Epithelial cell of proximal tubule (primary cell): ENCODE data around the gene USP32. TPM values are rescaled to one million over a fixed set of nuclear protein-coding genes. Genes with fewer than 3 reads are reported as not detected.

Source experiments
- DNase-seq: peaks from one replicate; pipeline ENCODE4 v3.0.0-alpha.2; 2011; ENCODE audit warnings: low read depth
- H3K4me3 ChIP-seq: 2 replicates; pipeline ENCODE4 v1.5.1; 2011; ENCODE audit warnings: low read depth, mild to moderate bottlenecking, low read length
- total RNA-seq: library from RNA; depleted of rRNA; stranded (reverse); fragments of >200 nt; gene quantifications from 2 replicates; pipeline ENCODE4 v1.2.3, GENCODE V29; 2015
- TF ChIP-seq, protein P1 (sequence below): conservative IDR thresholded peaks from 2 replicates; pipeline ENCODE4 v1.5.1; 2012; ENCODE audit warnings: low read depth, mild to moderate bottlenecking, low read length

The USP32 gene
- total RNA-seq, 1 donor from 2014 or later: 18.7 TPM

DNA sequence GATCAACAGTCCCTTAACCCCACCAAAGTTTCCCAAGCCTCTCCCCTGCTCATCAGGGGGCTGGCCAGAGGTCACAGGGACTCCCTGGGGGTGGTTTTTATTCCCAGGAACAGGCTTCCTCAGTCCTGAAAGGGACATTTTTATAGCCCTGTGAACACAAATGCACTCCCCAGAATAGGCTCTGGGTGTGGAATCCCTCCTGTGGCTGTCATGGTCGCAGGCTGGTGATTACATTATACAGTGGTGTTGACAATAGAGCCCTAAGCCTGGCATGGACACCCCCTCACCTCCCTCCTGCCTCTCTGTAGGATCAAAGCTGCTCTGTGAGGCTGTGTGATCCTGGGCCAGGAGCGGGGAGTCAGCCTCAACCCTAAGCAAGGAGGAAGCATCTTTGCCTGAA is 243.6 kb downstream of the USP32 start:
- no peak for DNase-seq
- TF ChIP-seq, protein P1, sequence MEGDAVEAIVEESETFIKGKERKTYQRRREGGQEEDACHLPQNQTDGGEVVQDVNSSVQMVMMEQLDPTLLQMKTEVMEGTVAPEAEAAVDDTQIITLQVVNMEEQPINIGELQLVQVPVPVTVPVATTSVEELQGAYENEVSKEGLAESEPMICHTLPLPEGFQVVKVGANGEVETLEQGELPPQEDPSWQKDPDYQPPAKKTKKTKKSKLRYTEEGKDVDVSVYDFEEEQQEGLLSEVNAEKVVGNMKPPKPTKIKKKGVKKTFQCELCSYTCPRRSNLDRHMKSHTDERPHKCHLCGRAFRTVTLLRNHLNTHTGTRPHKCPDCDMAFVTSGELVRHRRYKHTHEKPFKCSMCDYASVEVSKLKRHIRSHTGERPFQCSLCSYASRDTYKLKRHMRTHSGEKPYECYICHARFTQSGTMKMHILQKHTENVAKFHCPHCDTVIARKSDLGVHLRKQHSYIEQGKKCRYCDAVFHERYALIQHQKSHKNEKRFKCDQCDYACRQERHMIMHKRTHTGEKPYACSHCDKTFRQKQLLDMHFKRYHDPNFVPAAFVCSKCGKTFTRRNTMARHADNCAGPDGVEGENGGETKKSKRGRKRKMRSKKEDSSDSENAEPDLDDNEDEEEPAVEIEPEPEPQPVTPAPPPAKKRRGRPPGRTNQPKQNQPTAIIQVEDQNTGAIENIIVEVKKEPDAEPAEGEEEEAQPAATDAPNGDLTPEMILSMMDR: no peak
- no peak overlapping the region for H3K4me3 ChIP-seq

DNA sequence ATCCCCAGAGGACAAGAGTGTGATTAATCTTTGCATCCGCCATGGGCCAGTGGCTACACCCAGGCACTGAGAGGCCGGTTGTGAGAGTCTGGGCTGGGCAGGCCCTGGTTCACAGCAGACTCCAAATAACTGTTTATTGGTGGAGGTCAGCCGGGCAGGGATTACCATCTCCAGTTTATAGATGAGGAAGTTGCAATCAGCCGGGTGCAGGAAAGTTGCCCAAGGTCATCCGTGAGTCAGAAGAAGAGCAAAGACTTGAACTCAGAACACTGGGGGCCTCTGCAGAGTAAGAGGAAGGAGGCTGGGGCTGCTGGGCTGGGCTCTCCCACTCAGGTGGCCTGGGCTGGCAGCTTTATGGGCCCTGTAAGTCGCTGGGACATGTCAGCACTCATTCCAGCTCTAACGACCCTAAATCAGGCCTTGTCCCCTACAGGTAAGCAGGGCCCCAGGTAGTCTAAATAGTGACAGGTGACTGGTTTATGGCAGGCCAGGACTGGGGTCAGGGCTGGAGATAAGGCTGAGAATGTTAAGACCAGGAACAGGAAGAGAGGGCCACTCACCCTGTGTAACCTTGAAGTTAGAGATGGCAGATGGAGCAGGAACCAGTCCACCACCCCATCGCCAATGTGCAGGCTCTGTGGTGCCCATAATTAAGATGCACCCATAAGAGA is 244.2 kb downstream of the USP32 start:
- TF ChIP-seq, protein P1: no peak
- H3K4me3 ChIP-seq: no peak overlapping the region
- no peak for DNase-seq

DNA sequence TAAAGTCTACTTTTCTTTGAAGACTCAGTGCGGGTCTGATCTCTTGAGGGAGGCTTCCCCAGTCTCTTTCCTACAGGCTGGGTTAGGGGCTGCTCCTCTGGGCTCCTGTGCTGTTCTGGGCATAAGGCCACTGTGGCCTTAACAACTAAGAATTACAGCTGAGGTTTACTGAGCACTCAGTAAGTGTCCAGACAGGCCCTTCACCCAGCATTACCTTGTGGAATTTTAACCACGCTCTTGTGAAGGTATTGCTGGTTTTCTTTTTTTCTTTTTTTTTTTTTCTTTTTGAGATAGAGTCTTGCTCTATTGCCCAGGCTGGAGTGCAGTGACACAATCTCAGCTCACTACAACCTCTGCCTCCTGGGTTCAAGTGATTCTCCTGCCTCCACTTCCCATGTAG is 245.7 kb downstream of the USP32 start:
- no peak for DNase-seq
- no peak overlapping the region for H3K4me3 ChIP-seq
- TF ChIP-seq, protein P1: no peak

DNA sequence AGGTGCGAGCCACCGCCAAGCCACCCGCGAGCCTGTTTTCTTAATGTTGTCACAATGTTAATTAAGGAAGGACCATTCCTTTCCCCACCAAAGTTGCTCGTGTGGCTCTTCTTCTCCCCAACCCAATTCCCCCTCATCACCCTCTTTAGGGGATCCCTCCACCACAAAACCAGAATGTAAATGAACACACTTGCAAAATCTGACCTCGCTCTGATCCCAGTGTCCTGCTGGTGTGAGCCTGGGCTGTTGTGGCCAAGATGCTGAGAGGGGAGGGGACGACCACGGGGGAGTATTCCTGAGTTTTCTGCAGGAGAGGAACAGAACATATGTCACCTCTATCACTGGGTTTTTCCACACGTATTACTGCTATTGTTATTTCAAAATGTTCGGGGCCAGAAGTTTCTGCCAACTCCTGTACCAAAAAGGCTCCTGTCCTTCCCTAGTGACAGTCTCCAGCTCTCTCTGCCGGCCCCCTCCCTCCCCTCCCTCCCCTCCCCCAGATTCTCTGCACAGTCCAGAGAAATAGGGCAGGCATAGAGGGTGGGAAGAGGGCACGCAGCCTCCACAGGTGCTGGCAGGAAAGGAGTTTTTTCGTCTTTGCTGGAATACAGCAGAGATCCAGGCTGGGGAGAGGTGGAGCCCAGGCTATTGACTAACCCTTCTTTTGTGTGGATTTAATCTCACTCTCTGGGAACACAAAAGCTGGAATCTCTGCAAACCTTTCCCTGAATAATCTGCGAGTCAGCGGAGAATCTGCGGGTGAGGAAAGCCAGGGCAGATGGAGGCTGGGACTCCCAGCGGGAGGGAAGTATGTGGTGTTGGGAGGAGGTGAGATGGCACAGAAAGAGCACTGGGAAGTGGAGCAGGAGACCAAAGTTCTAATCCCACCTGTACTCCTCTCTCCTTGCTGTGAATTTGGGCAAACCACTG is 246.7 kb downstream of the USP32 start:
- H3K4me3 ChIP-seq: no peak overlapping the region
- DNase-seq: no peak
- TF ChIP-seq, protein P1: no peak

DNA sequence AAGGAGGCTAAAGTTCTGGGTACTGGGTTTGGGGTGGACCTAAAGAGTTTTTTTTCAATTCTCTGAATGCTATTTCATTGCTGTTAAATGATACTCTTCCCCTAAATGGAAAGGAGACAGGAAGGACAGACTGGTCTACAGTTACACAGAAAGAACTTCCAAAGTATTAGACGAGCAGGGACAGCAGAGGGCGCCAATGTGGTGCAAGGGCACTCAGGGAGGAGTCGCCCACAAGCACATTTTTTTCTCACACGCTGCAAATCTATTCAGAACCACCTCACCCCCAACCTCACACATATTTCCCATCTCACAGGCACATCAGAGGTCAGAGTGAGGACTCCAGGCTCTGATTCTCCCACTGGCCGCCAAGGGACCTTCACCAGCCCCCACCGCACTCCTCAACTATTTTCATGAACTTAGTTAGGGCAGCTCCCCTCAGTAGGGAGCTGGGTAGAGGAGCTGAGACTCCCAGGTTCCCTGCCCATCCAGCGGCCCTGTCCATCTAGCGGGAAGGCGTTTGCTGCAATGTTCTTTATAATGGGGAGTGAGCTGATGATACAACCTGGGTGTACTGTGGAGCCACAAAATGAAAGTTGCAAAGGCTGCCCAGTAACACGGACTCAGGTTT is 248.9 kb downstream of the USP32 start:
- no peak for DNase-seq
- TF ChIP-seq, protein P1: peak; percentile 90
- H3K4me3 ChIP-seq: peak overlapping the region; percentile 47

DNA sequence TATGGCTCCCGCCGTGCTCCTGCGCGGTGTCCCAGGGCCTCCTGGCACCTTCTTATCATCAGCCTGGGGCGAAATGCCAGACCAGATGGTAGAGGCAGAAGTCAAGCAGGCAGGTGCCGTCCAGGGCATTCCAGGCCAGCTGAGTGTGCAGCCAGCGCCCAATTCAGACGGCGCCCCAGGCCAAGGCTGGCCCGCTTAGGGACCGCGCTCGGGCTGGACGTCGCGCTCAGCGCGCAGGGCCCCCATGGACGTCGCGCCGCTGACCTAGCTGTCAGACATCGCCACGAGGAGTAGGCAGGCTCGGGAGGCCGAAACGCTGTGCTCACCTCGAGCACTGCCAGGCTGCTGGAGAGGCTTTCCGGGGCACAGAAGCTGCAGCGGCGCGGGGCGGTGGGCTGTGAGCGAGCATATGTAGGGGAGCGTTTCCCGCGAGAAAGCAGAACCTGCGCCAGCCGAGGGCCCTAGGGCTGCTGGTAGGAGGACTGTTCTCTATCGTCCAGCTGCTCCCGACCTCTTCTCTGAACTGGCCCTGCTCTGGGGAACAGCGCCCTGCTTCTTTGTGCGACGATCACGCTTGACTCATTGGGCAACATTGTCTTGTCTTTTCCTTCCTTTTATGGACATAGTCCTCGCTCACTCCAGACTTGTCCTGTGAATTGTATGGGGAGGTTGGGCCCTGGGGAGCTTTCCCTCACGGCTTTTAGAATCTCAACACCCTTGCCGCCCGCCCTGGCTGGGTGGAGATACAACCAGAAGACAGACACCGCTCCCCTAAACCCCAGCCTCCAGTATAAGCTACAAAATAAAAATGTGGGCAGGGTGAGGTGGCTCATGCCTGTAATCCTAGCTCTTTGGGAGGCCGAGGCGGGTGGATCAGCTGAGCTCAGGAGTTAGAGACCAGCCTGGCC is 250.6 kb downstream of the USP32 start:
- DNase-seq: no peak
- TF ChIP-seq, protein P1: no peak
- H3K4me3 ChIP-seq: no peak overlapping the region
